Right lobe of liver (tissue), 6 donors: ENCODE results near the gene SAA1. TPM values are rescaled to one million over a fixed set of nuclear protein-coding genes. Genes with fewer than 3 reads are reported as not detected.

Experiments
- ATAC-seq, 4 donors: fragments of 200-7000 bp; cut with Tn5 transposase; one replicate each; pipeline ENCODE4 v1.9.1; 2020; ENCODE audit warnings: mild to moderate bottlenecking in 4 of 4, moderate library complexity in 4 of 4
- DNase-seq, 3 donors: peaks; one replicate each; pipeline ENCODE4 v3.0.0-alpha.2; 2020
- H3K27ac ChIP-seq, 3 donors: fragments of 200-600 bp; one replicate each; pipeline ENCODE4 v1.8.0; 2022
- H3K27me3 ChIP-seq, 2 donors: fragments of 200-600 bp; one replicate each; pipeline ENCODE4 v1.8.0; 2022
- H3K36me3 ChIP-seq, 4 donors: fragments of 200-600 bp; sonication (generic) in 1 of 4; one replicate each; pipeline versions ENCODE4 v1.5.1 to v1.8.0; 2017 to 2022; ENCODE audit warnings: control low read depth in 1 of 4
- H3K4me1 ChIP-seq, 4 donors: fragments of 200-600 bp; sonication (generic) in 1 of 4; one replicate each; pipeline versions ENCODE4 v1.5.1 to v1.8.0; 2017 to 2022; ENCODE audit warnings: control low read depth in 1 of 4
- H3K4me3 ChIP-seq, 3 donors: fragments of 200-600 bp; one replicate each; pipeline ENCODE4 v1.8.0; 2022
- H3K9me3 ChIP-seq, 4 donors: fragments of 200-600 bp; sonication (generic) in 1 of 4; one replicate each; pipeline versions ENCODE4 v1.5.1 to v1.8.0; 2017 to 2022; ENCODE audit warnings: control low read depth in 1 of 4
- POLR2A ChIP-seq: fragments of 450-650 bp; IDR thresholded peaks from one replicate; pipeline ENCODE4 v1.6.1; 2017; ENCODE audit warnings: antibody characterized with exemption, mild to moderate bottlenecking
- WGBS: methylation state at CpG from one replicate; pipeline ENCODE4 v1.1.6; 2018; ENCODE audit warnings: low coverage, low lambda C conversion rate; ENCODE audit not compliant: insufficient coverage; ENCODE audit errors: missing lambda C conversion rate; 5-methylcytosine and 5-hydroxymethylcytosine counted together
- intact Hi-C, 2 donors: fragments of 100-400 bp; cut with DNase I; formaldehyde crosslinking; loops; one replicate each; pipeline versions ENCODE4 v1.11.2 to v1.14.1; 2022
- total RNA-seq, 6 experiments: library from RNA; depleted of rRNA in 2 of 6; stranded (reverse); fragments of >200 nt in 2 of 6; fragmentation: NEBNext Ultra II Directional in 3 of 6; extraction: Animal tissue kit (Norgen Biotek cat#: 25700) in 3 of 6; gene quantifications; one replicate each; pipeline versions ENCODE4 v1.1.0 to v1.2.4, GENCODE V29; 2016 to 2023
- TF ChIP-seq, protein P1 (sequence below), 4 donors: fragments of 200-600 bp in 3 of 4; fragments of 450-650 bp in 1 of 4; IDR thresholded peaks; one replicate each; pipeline versions ENCODE4 v1.5.1 to v1.8.0; 2016 to 2022; ENCODE audit warnings: antibody characterized with exemption in 4 of 4, mild to moderate bottlenecking in 2 of 4
- donor health status: DM: no; HTN: yes; CAD: no.
- donor health status: DM: no; HTN: no; CAD: no.
- donor health status: DM: no; HTN: no; CAD: no.
- donor health status: DM: no; HTN: yes; CAD: no.
- donor health status: DM: no; HTN: yes; CAD: no.

Gene SAA1
- total RNA-seq, 6 experiments from 2014 or later, result 7,699 to 33,192 (median 12,593) TPM

DNA sequence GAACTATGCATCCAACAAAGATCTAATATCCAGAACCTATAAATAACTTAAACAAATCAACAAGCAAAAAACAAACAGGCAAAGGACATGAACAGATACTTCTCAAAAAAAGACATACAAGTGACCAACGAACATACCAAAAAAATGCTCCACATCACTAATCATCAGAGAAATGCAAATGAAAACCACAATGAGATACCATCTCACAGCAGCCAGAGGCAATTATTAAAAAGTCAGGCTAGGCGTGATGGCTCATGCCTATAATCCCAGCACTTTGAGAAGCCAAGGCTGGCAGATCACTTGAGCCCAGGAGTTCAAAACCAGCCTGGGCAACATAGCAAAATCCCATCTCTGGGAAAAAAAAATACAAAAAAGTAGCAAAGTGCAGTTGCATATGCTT lies 40.2 kb upstream of the SAA1 start:
- ATAC-seq, result no peak
- 46% methylated on average over 1 of the region's 2 CpGs for WGBS
- Histone ChIP-seq H3K27ac (no peak overlapping the region), H3K4me3 (no peak overlapping the region), H3K9me3 (no peaks in the 10 kb centered on the region), H3K27me3 (no peaks in the 10 kb centered on the region), H3K36me3 (no peaks in the 10 kb centered on the region), H3K4me1 (peaks cover 0 to 20% (median 7%) of the 10 kb centered on the region in 4 donors)
- TF ChIP-seq POLR2A, result no peak
- TF ChIP-seq, protein P1, sequence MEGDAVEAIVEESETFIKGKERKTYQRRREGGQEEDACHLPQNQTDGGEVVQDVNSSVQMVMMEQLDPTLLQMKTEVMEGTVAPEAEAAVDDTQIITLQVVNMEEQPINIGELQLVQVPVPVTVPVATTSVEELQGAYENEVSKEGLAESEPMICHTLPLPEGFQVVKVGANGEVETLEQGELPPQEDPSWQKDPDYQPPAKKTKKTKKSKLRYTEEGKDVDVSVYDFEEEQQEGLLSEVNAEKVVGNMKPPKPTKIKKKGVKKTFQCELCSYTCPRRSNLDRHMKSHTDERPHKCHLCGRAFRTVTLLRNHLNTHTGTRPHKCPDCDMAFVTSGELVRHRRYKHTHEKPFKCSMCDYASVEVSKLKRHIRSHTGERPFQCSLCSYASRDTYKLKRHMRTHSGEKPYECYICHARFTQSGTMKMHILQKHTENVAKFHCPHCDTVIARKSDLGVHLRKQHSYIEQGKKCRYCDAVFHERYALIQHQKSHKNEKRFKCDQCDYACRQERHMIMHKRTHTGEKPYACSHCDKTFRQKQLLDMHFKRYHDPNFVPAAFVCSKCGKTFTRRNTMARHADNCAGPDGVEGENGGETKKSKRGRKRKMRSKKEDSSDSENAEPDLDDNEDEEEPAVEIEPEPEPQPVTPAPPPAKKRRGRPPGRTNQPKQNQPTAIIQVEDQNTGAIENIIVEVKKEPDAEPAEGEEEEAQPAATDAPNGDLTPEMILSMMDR (IDR thresholded peaks at IDR 0.05), result no peak
- no peak for DNase-seq
- intact Hi-C loops, result no loop called here

DNA sequence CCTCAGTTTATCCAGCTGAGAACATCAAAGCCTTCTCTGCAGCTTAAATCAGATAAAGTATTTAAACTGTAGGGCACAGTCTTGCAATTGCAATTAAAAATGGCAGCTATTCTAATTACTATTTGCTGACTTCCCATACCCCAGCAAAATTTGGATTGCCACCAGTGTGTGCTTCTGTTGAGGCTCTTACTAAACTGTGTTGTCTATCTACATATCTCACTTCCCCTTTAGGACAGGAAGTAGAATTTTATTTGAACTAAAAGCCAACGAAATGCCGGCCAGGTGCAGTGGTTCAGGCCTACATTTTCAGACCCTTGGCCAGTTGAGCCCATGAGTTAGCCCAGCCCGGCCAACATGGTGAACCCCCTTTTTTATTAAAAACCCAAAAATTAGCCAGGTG lies 36.6 kb upstream of the SAA1 start:
- Histone ChIP-seq H3K9me3 (no peaks in the 10 kb centered on the region), H3K27me3 (no peaks in the 10 kb centered on the region), H3K4me3 (no peak overlapping the region), H3K36me3 (no peaks in the 10 kb centered on the region), H3K27ac (no peak overlapping the region), H3K4me1 (peaks cover 0 to 35% (median 3%) of the 10 kb centered on the region in 4 donors)
- intact Hi-C loops, result no loop called here
- no peak for DNase-seq
- TF ChIP-seq, protein P1 (IDR thresholded peaks at IDR 0.05), result no peak
- no peak for TF ChIP-seq POLR2A
- ATAC-seq, result no peak
- WGBS, result 20% methylated on average over 2 of the region's 3 CpGs

DNA sequence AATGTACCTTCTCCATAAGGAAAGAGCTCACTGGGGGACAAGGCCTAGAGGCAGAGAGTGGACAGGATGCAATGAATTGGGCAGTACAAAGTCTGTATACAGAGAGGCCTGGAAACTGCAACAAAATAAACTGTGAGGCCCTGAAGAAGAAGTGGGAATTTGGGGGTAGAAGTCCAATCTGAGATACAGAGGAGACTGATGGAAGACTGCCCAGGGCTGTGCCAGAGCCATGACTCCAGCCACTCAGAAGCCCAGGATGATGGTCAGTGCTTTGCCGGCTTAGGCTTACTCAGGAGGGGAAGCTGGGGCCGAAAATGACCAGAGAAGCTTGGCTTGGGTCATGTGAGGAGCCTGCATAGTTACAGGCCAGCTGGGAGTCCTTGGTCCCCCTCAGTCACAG lies 35.2 kb upstream of the SAA1 start:
- 0% methylated on average over 1 of the region's 2 CpGs for WGBS
- Histone ChIP-seq H3K27me3 (no peaks in the 10 kb centered on the region), H3K36me3 (no peaks in the 10 kb centered on the region), H3K4me1 (peaks cover 0 to 33% (median 0%) of the 10 kb centered on the region in 4 donors), H3K4me3 (no peak overlapping the region), H3K27ac (peak overlapping the region in 1 of 3 donors; percentile 16), H3K9me3 (no peaks in the 10 kb centered on the region)
- no peak for TF ChIP-seq POLR2A
- TF ChIP-seq, protein P1 (IDR thresholded peaks at IDR 0.05), result no peak
- peak in 2 of 3 donors; percentile 65 to 68 for DNase-seq
- ATAC-seq, result peak; percentile 20 to 78 (median 64)
- intact Hi-C loops, result no loop called here

DNA sequence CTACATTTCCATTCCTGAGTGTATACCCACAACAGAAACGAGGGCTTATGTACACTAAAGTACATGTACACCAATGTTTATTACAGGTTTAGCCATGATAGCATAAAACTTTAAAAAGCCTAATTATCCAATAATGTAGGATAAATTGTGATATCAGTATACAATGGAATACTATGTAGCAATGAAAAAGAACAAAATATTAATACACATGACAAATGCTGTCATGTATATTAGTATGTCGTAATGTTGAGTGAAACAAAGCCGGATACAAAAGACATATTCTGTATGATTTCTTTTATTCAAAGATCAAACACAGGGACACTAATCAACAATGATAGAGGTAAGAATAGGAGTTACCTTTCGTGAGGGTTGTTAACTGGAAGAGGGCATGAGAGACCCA lies 32.2 kb upstream of the SAA1 start:
- TF ChIP-seq, protein P1 (IDR thresholded peaks at IDR 0.05), result no peak
- TF ChIP-seq POLR2A, result no peak
- 75% methylated on average over 4 of the region's 4 CpGs for WGBS
- Histone ChIP-seq H3K9me3 (no peaks in the 10 kb centered on the region), H3K27me3 (no peaks in the 10 kb centered on the region), H3K4me1 (peaks cover 0 to 52% (median 8%) of the 10 kb centered on the region in 4 donors), H3K27ac (peak overlapping the region in 1 of 3 donors; percentile 75), H3K4me3 (peak overlapping the region in 2 of 3 donors; percentile 63 to 74), H3K36me3 (no peaks in the 10 kb centered on the region)
- DNase-seq (no peak), ATAC-seq (no peak)
- intact Hi-C loops, result no loop called here
